Mucosa of descending colon (tissue), 3 donors: ENCODE measurements around the gene STAC3. TPM values are rescaled to one million over a fixed set of nuclear protein-coding genes. Genes with fewer than 3 reads are reported as not detected.

Experiments
- ATAC-seq: fragments of 200-7000 bp; cut with Tn5 transposase; one replicate; pipeline ENCODE4 v1.9.1; 2020; ENCODE audit warnings: mild to moderate bottlenecking, moderate library complexity
- DNase-seq, 3 donors: peaks; one replicate each; pipeline ENCODE4 v3.0.0-alpha.2; 2020
- H3K36me3 ChIP-seq: fragments of 200-600 bp; one replicate; pipeline ENCODE4 v1.8.0; 2021; ENCODE audit warnings: low read depth, mild to moderate bottlenecking
- H3K4me1 ChIP-seq: fragments of 200-600 bp; one replicate; pipeline ENCODE4 v1.8.0; 2021; ENCODE audit warnings: low read depth, mild to moderate bottlenecking
- H3K4me3 ChIP-seq: fragments of 200-600 bp; one replicate; pipeline ENCODE4 v1.8.0; 2021; ENCODE audit warnings: mild to moderate bottlenecking
- H3K9me3 ChIP-seq: fragments of 200-600 bp; one replicate; pipeline ENCODE4 v1.8.0; 2021; ENCODE audit warnings: mild to moderate bottlenecking
- intact Hi-C, 2 donors: fragments of 100-400 bp; cut with DNase I in 1 of 2; cut with micrococcal nuclease in 1 of 2; formaldehyde crosslinking; loops; one replicate each; pipeline versions ENCODE4 v1.11.0 to v1.11.1; 2022; cut with DNase I, micrococcal nuclease
- total RNA-seq, 3 donors: library from RNA; stranded (reverse); fragmentation: NEBNext Ultra II Directional in 2 of 3; extraction: Animal tissue kit (Norgen Biotek cat#: 25700) in 2 of 3; gene quantifications; one replicate each; pipeline versions ENCODE4 v1.2.1 to v1.2.4, GENCODE V29; 2021 to 2023
- TF ChIP-seq, protein P1 (sequence below): fragments of 200-600 bp; IDR thresholded peaks from one replicate; pipeline ENCODE4 v1.8.0; 2022; ENCODE audit warnings: antibody characterized with exemption, mild to moderate bottlenecking
- donor health status: DM: no; HTN: no; CAD: no; lungs with moderate emphysema.
- donor health status: DM: no; HTN: no; CAD: no.
- donor health status: DM: no; HTN: yes; CAD: no.

STAC3 gene
- total RNA-seq, 3 donors from 2014 or later = 2.4 to 4.3 (median 3.3) TPM

GRCh38 chr12:57221169-57221917 lies 29.6 kb downstream of the STAC3 start:
- ATAC-seq (no peak), DNase-seq (no peak)
- intact Hi-C loops = no loop called here
- peaks cover 17% of the 10 kb centered on the region for H3K4me1 ChIP-seq
- TF ChIP-seq, protein P1, sequence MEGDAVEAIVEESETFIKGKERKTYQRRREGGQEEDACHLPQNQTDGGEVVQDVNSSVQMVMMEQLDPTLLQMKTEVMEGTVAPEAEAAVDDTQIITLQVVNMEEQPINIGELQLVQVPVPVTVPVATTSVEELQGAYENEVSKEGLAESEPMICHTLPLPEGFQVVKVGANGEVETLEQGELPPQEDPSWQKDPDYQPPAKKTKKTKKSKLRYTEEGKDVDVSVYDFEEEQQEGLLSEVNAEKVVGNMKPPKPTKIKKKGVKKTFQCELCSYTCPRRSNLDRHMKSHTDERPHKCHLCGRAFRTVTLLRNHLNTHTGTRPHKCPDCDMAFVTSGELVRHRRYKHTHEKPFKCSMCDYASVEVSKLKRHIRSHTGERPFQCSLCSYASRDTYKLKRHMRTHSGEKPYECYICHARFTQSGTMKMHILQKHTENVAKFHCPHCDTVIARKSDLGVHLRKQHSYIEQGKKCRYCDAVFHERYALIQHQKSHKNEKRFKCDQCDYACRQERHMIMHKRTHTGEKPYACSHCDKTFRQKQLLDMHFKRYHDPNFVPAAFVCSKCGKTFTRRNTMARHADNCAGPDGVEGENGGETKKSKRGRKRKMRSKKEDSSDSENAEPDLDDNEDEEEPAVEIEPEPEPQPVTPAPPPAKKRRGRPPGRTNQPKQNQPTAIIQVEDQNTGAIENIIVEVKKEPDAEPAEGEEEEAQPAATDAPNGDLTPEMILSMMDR = no peak
- no peaks in the 10 kb centered on the region for H3K36me3 ChIP-seq
- no peaks in the 10 kb centered on the region for H3K9me3 ChIP-seq
- H3K4me3 ChIP-seq = no peak overlapping the region

GRCh38 chr12:57220770-57221168 lies 30.2 kb downstream of the STAC3 start:
- Histone ChIP-seq H3K4me1 (peaks cover 23% of the 10 kb centered on the region), H3K36me3 (no peaks in the 10 kb centered on the region), H3K9me3 (no peaks in the 10 kb centered on the region), H3K4me3 (no peak overlapping the region)
- ATAC-seq = no peak
- no peak for DNase-seq
- intact Hi-C loops = no loop called here
- TF ChIP-seq, protein P1 = no peak

DNA sequence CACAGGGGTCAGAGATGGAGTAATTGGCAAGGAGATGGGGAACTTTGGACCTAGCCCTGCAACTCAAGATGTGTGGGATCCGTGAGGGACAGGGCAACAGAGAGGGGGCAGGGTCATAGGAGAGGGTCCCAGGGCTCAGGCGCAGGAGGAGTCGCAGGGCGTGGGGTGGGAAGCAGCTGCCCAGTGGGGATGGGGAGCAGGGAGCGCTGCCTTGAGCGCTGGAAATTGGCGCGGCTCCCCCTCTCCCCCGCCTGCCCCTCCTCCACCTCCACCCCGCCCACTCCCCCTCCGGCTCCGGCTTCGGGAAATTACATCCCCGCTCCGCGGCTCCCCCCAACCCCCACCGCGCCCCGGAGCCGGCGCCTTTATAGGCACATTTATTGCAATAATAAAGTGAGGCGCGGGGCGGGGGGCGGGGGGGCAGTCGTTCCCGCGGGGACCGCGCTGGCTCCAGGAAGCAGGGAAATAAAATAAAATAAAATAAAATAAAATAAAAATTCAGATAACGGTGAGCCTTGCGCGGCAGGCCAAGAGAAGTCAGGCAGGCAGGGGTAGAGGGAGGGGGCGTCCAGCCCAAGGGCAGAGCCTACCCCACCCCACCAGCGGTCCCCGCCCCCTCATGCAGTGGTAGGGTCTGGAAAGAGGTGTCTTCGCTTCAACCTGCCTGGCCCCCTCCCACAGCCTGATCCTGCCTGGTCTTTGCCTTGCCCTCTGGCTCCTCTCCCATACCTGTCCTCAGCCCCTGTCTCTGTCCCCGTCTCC lies 30.8 kb downstream of the STAC3 start:
- Histone ChIP-seq H3K4me1 (peaks cover 20% of the 10 kb centered on the region), H3K4me3 (no peak overlapping the region), H3K9me3 (no peaks in the 10 kb centered on the region), H3K36me3 (no peaks in the 10 kb centered on the region)
- TF ChIP-seq, protein P1 = no peak
- DNase-seq = no peak
- ATAC-seq = no peak
- intact Hi-C loops = no loop called here

DNA sequence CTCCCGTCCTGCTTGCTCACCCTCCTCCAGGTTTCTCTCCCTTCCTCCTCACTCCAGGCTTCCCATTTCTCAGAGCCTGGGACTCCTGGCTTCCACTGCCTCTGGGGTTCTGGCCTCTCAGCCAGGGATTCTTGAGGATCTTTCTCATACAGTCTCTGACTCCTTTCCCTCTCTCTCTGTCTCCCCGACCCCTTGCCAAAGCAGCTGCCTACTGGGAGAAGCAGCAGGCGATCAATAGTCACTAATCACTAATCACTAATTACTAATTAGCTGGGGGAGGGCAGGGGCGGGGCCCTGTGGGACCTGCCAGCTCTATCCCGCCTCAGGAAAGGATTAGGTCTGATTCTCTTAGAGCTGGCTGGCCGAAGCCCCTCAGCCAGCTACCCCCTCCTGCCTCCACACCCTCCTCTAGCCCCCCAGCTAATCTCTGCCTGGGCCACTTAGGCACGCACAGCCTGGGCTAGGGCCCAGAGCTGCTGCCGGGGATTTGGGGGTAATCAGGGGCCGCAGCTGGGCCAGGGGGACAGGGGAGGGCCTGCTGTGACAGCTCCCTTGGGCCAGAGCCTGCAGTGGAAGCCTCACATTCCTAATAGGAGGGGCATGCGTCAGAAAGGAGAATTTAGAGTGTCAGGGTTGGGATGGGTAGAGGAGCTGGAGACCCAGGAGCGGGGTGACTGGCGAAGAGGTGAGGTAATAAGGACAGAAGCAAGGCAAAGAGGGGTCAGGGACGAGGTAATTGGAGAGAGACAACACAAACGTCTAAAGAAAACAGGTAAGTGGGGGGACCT lies 31.6 kb downstream of the STAC3 start:
- Histone ChIP-seq H3K36me3 (no peaks in the 10 kb centered on the region), H3K4me3 (no peak overlapping the region), H3K4me1 (peaks cover 16% of the 10 kb centered on the region), H3K9me3 (no peaks in the 10 kb centered on the region)
- DNase-seq (no peak), ATAC-seq (no peak)
- TF ChIP-seq, protein P1 = no peak
- intact Hi-C loops = no loop called here

DNA sequence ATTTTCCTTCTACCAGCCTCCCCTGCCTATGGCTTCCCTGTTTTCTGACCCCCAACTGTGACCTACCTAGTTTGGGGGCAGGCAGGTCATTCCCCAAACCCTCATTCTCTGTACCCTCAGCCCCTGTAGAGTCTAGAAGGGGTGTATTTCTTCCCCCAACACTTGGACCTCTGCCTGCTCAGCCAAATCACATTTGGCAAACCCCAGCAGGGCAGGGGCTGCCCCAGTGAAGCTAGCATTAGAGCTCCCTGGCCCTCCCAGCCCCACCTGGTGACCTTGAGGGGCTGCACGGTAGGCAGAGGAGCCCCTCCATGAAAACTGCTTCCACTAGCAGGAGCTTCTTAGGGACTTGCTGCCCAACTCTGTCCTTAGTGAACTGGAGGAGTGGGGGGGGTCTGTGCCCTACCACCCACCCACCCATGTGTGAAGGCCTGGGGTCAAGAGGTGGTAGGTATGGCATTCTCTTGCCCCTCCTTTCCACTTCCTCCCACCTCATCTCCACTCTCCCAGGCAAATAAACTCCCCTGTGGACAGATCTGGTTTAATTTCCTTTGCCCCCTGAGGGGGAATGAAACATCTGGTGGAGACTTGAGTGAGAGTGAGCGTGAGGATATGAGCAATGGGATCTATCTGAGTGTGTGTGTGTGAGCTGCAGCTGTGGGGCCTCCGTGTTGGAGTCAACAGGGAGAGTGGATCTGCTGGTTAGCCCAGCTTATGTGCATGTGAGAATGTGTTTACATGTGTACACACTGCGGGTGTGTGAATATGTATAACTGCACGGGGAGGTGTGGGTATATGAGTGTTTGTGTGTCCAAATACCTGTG lies 32.7 kb downstream of the STAC3 start:
- no peak for ATAC-seq
- TF ChIP-seq, protein P1 = no peak
- DNase-seq = no peak
- Histone ChIP-seq H3K36me3 (no peaks in the 10 kb centered on the region), H3K4me3 (no peak overlapping the region), H3K9me3 (no peaks in the 10 kb centered on the region), H3K4me1 (peaks cover 19% of the 10 kb centered on the region)
- intact Hi-C loops = no loop called here
